Activated CD8-positive, alpha-beta memory T cell treated with anti-CD3 and anti-CD28 coated beads, Interleukin-2, amount 10 ng/mL, durations not matched to agents 7 days and 5 days (primary cell): ENCODE measurements around the gene RXRG. TPM values are rescaled to one million over a fixed set of nuclear protein-coding genes. Genes with fewer than 3 reads are reported as not detected.

Experiments
- ATAC-seq: fragments of 150-1000 bp; cut with Tn5 transposase; one replicate; pipeline ENCODE4 v1.10.0; 2021; ENCODE audit warnings: moderate library complexity
- CTCF ChIA-PET: fragments of 350-600 bp; sonication (Branson Sonifier 250); formaldehyde crosslinking; loops from one replicate; lab custom pipeline; 2021; ENCODE audit warnings: antibody characterized with exemption; lab: Charles Lee
- DNase-seq: peaks from one replicate; pipeline ENCODE4 v3.0.0-alpha.2; 2020
- H3K27ac Mint-ChIP-seq: one replicate; pipeline ENCODE4 v1.8.0; 2021; ENCODE audit warnings: mild to moderate bottlenecking, mixed read lengths
- H3K27me3 Mint-ChIP-seq: one replicate; pipeline ENCODE4 v1.8.0; 2021; ENCODE audit warnings: mixed read lengths
- H3K36me3 Mint-ChIP-seq: one replicate; pipeline ENCODE4 v1.8.0; 2021; ENCODE audit warnings: mild to moderate bottlenecking, mixed read lengths
- H3K4me1 Mint-ChIP-seq: one replicate; pipeline ENCODE4 v1.8.0; 2021; ENCODE audit warnings: mixed read lengths
- H3K4me3 Mint-ChIP-seq: one replicate; pipeline ENCODE4 v1.8.0; 2021; ENCODE audit warnings: mild to moderate bottlenecking, moderate library complexity, mixed read lengths
- H3K9me3 Mint-ChIP-seq: one replicate; pipeline ENCODE4 v1.8.0; 2022; ENCODE audit warnings: low read depth, mixed read lengths
- total RNA-seq, 2 experiments: library from RNA; stranded (reverse); gene quantifications; one replicate each; pipeline ENCODE4 v1.2.3, GENCODE V29; 2021

Gene RXRG
- total RNA-seq, 2 experiments from 2014 or later: not detected

DNA sequence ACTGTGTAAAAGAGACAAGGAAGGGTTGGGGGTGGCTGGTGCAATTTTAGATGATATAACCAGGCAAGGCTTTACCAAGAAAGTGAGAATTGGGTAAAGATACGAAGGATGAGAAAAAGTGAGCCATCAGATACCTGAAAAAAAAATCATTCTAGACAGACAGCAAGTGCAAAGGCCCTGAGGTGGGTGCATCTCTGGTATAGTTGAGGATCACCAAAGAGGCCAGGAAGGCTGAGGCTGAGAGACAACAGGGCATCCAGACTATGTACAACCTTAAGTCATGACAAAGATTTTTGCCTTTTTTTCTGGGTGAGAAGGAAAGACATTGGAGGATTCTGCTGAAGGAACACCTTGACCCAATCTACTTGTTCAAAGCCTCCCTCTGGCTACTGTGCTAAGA, 29.9 kb downstream of the RXRG start:
- DNase-seq (no peak), ATAC-seq (no peak)
- Mint-ChIP-seq H3K36me3 (no peaks in the 10 kb centered on the region), H3K4me1 (no peaks in the 10 kb centered on the region), H3K4me3 (no peak overlapping the region), H3K27me3 (peaks cover 44% of the 10 kb centered on the region), H3K27ac (no peak overlapping the region), H3K9me3 (no peaks in the 10 kb centered on the region)
- CTCF ChIA-PET: no interaction called here

DNA sequence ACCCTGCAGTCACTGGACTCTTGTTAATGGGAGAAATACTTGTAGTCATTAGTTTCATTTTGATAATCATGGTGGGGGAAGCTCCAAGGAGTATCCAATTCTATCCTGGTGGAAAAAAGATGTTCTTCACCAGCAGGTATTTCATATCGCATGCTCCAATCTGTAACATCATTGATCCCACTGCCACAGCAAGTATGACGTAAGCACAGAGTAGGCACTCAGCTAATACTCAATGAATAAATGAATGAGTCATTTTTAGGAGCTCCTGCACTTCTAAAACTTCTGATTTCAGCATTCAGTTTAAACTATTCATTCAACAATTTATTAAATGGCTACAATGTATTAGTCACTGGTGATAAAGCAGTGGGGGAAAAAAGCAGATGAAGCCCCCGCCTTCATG, 30.3 kb downstream of the RXRG start:
- H3K9me3 Mint-ChIP-seq: no peaks in the 10 kb centered on the region
- CTCF ChIA-PET: interaction anchor here (1.0 to 1.4 kb wide), 2 partner anchors 22 to 178 kb away, joined by 3 to 5 read pairs; no protein-coding TSS in a partner anchor
- ATAC-seq: no peak
- H3K4me3 Mint-ChIP-seq: no peak overlapping the region
- peaks cover 48% of the 10 kb centered on the region for H3K27me3 Mint-ChIP-seq
- DNase-seq: no peak
- H3K27ac Mint-ChIP-seq: no peak overlapping the region
- no peaks in the 10 kb centered on the region for H3K4me1 Mint-ChIP-seq
- no peaks in the 10 kb centered on the region for H3K36me3 Mint-ChIP-seq

DNA sequence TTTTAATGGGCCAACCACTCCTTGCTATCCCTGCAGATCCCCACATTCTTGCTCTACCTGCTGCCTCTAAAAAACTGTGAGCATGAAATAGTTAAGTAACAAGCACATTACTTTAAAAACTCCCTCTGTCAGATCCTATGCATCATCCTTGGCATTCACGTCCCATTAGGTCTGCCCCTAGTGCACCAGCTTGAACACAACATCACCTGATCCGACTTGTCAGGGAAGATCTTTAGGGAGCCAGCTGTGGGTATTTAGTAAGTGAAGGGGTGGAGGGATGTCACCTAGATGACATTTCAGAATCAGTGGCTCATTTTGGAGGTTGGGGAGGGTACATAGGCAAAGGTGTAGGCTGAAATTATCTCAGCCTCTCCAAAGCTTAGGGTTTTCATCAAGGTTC, 33.5 kb downstream of the RXRG start:
- Mint-ChIP-seq H3K36me3 (no peaks in the 10 kb centered on the region), H3K4me1 (no peaks in the 10 kb centered on the region), H3K27ac (no peak overlapping the region), H3K27me3 (peaks cover 59% of the 10 kb centered on the region), H3K9me3 (no peaks in the 10 kb centered on the region), H3K4me3 (no peak overlapping the region)
- CTCF ChIA-PET: interaction anchor here (1.2 to 3.4 kb wide), 2 partner anchors 177 to 181 kb away, joined by 5 to 15 read pairs; no protein-coding TSS in a partner anchor
- DNase-seq: no peak
- ATAC-seq: no peak

DNA sequence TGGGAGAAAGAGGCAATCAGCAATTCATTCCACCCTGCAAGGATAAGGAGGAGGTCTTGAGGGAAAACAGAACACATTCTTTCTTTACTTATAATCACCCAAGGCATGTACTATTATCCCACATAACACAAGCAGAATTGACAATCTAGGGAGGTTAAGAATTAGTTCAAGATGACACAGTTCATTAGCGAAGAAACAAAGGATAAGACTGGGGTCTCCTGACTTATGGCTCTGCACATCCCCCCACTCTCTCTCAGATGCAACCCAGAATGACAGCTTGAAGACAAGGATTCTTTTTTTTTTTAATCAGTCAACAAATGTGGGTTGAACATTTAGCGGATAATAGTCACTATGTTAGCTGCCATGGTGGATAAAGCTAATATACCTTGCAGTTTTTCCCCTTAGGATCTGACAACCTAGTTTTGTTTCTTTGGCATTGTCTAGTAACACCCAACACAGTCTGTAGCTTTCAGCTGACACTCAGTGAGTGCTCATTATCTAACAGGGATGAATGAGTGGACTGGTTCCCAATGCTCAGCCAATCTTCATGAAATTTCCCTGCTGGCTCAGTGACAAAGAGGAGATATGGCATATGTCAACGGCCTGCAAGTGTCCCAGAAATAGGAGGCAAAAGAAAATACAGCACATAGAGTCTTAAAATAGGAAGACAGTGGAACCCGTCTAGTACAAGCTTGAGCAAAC, 35.1 kb downstream of the RXRG start:
- DNase-seq (no peak), ATAC-seq (no peak)
- CTCF ChIA-PET: interaction anchor here (1.3 to 3.4 kb wide), 3 partner anchors 14 to 183 kb away, joined by 3 to 15 read pairs (median 3); no protein-coding TSS in a partner anchor
- Mint-ChIP-seq H3K4me3 (no peak overlapping the region), H3K4me1 (no peaks in the 10 kb centered on the region), H3K27ac (no peak overlapping the region), H3K9me3 (no peaks in the 10 kb centered on the region), H3K27me3 (peaks cover 43% of the 10 kb centered on the region), H3K36me3 (no peaks in the 10 kb centered on the region)

DNA sequence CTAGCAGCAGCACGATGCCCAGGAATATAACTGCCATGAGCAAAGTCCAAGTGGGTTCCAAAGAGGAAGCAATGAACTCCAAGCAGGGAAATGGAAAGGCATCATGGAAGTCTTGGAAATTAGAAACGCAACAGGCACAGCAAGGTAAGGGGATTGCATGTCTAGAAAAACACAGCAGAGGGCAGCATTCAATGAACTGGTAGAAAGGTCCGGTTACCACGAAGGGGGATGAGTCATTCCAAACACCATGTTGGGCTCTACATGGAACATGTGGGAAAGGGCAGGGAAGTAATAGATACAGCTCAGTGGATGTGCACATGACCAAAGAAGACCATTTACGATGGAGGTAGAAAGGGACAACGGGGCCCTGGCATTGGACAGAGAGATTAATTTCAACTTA, 36.4 kb downstream of the RXRG start:
- Mint-ChIP-seq H3K27ac (no peak overlapping the region), H3K9me3 (no peaks in the 10 kb centered on the region), H3K27me3 (peaks cover 39% of the 10 kb centered on the region), H3K4me1 (peaks cover 2% of the 10 kb centered on the region), H3K4me3 (no peak overlapping the region), H3K36me3 (no peaks in the 10 kb centered on the region)
- CTCF ChIA-PET: interaction anchor here (1.3 to 3.4 kb wide), 2 partner anchors 178 to 184 kb away, joined by 4 to 15 read pairs; no protein-coding TSS in a partner anchor
- peak; percentile 43 for DNase-seq
- no peak for ATAC-seq

DNA sequence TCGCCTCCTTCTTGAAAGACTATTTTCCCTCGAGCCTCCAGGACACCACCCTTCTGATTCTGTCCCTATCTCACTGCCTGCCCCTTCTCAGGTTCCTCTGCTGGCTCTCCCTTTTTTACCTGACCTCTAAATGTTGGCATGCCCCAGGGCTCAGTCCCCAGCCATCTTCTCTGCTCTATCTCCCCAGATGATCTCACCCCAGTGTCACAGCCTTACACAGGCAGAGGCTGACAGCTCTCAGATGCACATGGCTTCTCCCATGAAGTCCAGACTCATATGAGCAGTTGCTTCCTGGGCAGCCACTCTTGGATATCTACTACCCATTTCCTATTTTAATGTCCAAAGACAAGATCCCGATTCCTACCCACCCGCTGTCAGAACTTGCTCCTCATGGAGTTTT, 37.5 kb downstream of the RXRG start:
- peaks cover 2% of the 10 kb centered on the region for H3K4me1 Mint-ChIP-seq
- H3K27ac Mint-ChIP-seq: no peak overlapping the region
- no peak overlapping the region for H3K4me3 Mint-ChIP-seq
- no peaks in the 10 kb centered on the region for H3K9me3 Mint-ChIP-seq
- DNase-seq: no peak
- CTCF ChIA-PET: interaction anchor here (0.7 to 1.3 kb wide), 4 partner anchors 11 to 193 kb away, joined by 3 to 4 read pairs (median 4); no protein-coding TSS in a partner anchor
- peaks cover 35% of the 10 kb centered on the region for H3K27me3 Mint-ChIP-seq
- ATAC-seq: no peak
- H3K36me3 Mint-ChIP-seq: no peaks in the 10 kb centered on the region

DNA sequence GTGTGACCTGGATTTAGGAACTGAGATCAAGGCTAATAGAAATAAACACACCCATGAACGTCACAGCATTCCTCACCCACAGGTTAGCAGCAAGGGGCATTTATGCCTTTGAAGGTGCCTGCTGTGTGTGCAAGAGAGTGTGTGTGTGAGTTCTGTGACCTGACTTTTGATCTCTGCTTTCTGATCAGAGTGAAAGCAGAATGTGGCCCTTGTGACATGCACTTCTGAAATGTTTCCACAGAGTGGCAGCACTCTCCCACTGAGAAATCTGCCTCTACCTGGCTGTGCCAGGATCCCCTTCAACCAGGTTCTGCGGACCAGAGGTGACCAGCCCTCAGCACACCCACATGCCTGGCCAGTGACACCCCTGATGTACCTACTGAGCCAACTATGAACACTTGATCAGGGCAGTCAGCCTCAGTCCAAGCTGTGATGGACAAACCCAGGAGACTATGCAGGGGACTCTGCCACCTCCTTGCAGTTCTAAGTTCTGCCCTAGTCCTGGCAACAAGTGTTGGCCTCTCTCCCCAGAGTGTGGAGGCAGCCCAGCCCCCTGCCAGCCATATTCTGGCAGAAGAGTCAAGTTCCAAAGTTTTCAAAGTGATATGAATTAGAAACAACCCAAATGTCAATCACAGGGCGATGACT, 41.0 kb downstream of the RXRG start:
- CTCF ChIA-PET: interaction anchor here (0.9 to 4.0 kb wide), 5 partner anchors 11 to 195 kb away, joined by 3 to 33 read pairs (median 15); no protein-coding TSS in a partner anchor
- H3K27ac Mint-ChIP-seq: no peak overlapping the region
- no peaks in the 10 kb centered on the region for H3K36me3 Mint-ChIP-seq
- H3K4me1 Mint-ChIP-seq: peaks cover 2% of the 10 kb centered on the region
- H3K9me3 Mint-ChIP-seq: no peaks in the 10 kb centered on the region
- H3K4me3 Mint-ChIP-seq: no peak overlapping the region
- DNase-seq: peak; percentile 61
- ATAC-seq: peak; percentile 70
- H3K27me3 Mint-ChIP-seq: peaks cover 41% of the 10 kb centered on the region

DNA sequence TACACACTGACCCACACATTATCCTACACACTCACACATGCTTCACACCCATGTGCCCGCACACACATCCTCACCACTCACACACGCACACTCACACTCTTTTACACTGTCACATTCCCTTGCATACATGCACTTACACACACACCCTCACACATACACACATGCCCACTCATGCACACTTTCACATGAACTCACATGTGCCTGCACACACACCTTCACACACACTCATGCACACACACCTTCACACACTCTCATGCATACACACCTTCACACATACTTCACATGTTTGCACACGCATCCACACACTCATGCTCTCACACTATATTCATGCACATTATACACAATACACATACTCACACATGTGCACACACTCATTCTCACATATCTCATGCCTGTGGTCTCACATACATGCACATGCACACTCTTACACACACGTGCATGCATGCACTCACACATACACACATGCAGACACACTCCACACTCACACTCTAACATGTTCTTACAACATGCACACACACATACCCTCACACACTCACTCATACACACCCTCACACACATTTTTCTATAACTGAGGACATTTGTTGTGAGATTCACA, 42.3 kb downstream of the RXRG start:
- CTCF ChIA-PET: interaction anchor here (1.4 to 4.0 kb wide), 4 partner anchors 10 to 196 kb away, joined by 3 to 33 read pairs (median 16); no protein-coding TSS in a partner anchor
- ATAC-seq: no peak
- H3K27me3 Mint-ChIP-seq: peaks cover 39% of the 10 kb centered on the region
- H3K4me3 Mint-ChIP-seq: no peak overlapping the region
- no peaks in the 10 kb centered on the region for H3K36me3 Mint-ChIP-seq
- H3K9me3 Mint-ChIP-seq: no peaks in the 10 kb centered on the region
- no peak overlapping the region for H3K27ac Mint-ChIP-seq
- peaks cover 8% of the 10 kb centered on the region for H3K4me1 Mint-ChIP-seq
- DNase-seq: no peak

DNA sequence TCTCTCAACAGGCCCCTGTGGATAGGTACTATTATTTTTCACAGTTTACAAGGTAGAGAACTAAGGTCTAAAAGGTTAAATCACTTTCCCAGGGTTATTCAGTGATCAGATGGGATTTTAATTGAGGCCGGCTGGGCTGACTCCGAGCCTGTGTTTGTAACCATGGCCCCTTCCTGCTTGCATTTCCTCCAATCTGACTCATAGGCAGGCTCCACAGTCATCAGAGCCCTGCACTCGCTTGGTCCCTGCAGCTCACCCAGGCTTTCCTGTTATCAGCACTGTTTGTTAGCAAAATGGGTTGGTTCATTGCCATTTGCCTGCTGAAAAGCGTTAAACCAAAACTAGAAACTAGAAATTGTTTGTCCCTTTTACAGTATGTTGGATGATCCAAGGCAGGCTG, 47.0 kb downstream of the RXRG start:
- CTCF ChIA-PET: interaction anchor here (1.1 to 1.8 kb wide), 4 partner anchors 13 to 195 kb away, joined by 3 to 4 read pairs (median 4); no protein-coding TSS in a partner anchor
- DNase-seq: peak; percentile 61
- Mint-ChIP-seq H3K9me3 (no peaks in the 10 kb centered on the region), H3K36me3 (peaks cover 1% of the 10 kb centered on the region), H3K27me3 (peaks cover 65% of the 10 kb centered on the region), H3K27ac (no peak overlapping the region), H3K4me1 (peaks cover 17% of the 10 kb centered on the region), H3K4me3 (no peak overlapping the region)
- peak; percentile 64 for ATAC-seq

DNA sequence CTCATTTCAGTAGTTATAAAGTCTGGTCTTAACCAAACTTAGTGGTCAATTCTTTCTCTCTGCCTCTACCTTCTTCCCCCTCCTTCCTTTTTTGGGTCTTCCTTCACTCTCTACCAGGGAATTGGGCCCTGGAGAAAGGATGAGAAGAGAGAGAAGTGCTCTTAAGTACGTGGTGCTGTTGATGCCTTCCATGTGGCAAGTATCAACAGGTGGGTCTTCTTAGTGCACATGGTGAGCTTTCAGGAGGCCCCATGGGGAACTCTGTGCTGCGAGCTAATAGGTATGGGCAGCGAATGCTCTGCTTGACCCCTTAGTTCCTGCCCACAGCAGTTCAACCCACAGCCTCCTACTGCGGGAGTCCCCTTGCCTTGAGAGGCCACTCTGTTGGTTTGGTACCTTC, 49.0 kb downstream of the RXRG start:
- no peak overlapping the region for H3K27ac Mint-ChIP-seq
- no peak for ATAC-seq
- peaks cover 22% of the 10 kb centered on the region for H3K4me1 Mint-ChIP-seq
- CTCF ChIA-PET: interaction anchor here (1.0 to 6.1 kb wide), 4 partner anchors 9 to 201 kb away, joined by 3 to 177 read pairs (median 4); no protein-coding TSS in a partner anchor
- H3K27me3 Mint-ChIP-seq: peaks cover 78% of the 10 kb centered on the region
- no peaks in the 10 kb centered on the region for H3K9me3 Mint-ChIP-seq
- no peak for DNase-seq
- H3K36me3 Mint-ChIP-seq: peaks cover 1% of the 10 kb centered on the region
- no peak overlapping the region for H3K4me3 Mint-ChIP-seq

DNA sequence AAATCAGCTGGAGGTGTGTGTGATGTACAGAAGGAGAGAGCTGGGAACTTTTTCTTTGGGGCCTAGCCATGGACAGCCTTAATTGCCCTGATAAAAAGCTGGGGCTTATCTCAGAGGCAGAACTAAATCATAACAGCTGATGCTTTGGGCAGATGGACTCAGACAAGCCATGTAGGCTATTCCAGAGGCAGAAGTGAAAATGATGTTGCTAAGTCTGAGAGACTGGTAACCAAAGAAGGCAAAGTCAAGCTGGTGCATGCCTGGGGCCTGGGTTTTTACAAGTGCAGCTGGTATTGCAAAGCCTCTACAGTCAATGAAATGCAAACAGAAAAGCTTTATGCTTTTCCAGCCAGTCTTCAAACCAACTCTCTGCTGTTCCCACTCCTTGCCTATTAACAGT, 49.4 kb downstream of the RXRG start:
- Mint-ChIP-seq H3K4me1 (peaks cover 24% of the 10 kb centered on the region), H3K9me3 (no peaks in the 10 kb centered on the region), H3K36me3 (peaks cover 1% of the 10 kb centered on the region), H3K4me3 (no peak overlapping the region), H3K27ac (no peak overlapping the region), H3K27me3 (peaks cover 78% of the 10 kb centered on the region)
- CTCF ChIA-PET: interaction anchor here (1.1 to 6.1 kb wide), 2 partner anchors 15 to 201 kb away, joined by 3 to 177 read pairs; no protein-coding TSS in a partner anchor
- DNase-seq (no peak), ATAC-seq (no peak)

DNA sequence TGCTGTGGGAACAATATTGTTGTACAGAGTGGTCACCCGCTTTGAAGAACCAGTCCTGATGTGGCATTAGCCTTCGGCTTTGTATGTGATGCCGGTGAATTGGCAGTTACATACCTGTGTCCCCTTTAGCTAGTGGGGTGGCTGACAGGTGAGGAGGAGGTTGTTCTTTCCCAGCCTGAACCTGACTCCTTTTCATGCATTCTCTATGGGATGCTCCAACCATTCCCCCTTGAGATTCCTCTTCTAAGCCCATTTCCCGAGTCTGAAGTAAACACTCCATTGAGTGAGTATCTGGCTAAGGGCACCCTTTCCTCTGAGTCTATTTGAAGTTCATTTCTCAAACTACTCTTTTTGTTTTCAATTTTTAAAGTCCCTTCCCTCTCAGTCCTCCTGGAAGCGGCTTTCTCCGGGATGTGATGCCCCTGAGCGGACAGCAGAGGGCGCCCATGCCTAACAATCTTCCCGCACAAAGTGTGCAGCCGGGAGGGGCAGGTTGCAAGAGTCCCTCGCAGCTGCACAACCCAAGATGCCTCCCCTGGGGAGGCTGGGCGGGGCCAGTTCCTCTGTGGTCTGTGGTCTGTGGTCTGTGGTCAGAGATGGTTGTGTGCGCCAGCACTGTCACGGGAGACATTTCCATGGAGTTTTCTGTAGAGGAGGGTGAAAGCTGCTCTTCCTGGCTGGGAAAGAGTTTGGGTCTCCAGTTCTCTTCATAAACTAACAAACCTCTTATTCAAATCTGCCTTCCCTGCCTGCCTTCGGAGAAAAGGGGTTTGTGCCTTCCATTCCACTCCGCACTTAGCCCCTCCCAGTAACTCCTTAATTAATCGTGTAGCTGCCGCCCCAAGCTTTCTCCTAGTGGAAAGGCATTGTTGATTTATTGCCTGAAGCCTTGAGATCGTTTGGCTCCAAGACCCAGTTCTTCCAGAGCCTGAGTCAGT, 52.0 kb downstream of the RXRG start:
- CTCF ChIA-PET: interaction anchor here (0.7 to 6.1 kb wide), 28 partner anchors 9 to 533 kb away, joined by 3 to 177 read pairs (median 4); partner anchors contain the start of genes ALDH9A1 and RXRG

More for the DNA sequence above, 52.0 kb downstream of the RXRG start:
- ATAC-seq: peak; percentile 98
- peak overlapping the region; percentile 65 for H3K4me3 Mint-ChIP-seq
- H3K4me1 Mint-ChIP-seq: peaks cover 25% of the 10 kb centered on the region
- peak; percentile 95 for DNase-seq
- peaks cover 1% of the 10 kb centered on the region for H3K36me3 Mint-ChIP-seq
- no peaks in the 10 kb centered on the region for H3K9me3 Mint-ChIP-seq
- H3K27ac Mint-ChIP-seq: peak overlapping the region; percentile 88
- peaks cover 86% of the 10 kb centered on the region for H3K27me3 Mint-ChIP-seq
